ENCODE measurements around the gene FXN.

Gene FXN

DNA sequence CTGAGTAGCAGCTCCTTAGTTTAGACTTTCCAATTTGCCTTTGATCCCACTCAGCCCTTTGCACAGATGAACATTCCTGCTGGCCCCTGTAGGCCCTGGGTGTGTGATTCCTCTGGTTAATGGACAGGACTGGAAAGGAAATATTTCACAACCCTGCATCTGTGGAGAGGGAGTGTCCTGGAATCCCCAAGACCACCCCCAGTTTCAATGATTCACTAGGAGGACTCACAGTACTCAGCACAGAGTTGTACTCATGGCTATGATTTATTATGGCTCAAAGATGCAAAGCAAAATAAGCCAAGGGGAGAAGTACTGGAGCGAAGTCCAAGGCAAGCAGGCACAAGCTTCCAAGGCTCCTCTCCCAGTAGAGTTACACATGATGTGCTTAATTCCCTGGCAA, 96.1 kb downstream of the FXN start:
- Histone ChIP-seq H4K20me1 (no peaks in the 10 kb centered on the region), H3K4me3 (no peak overlapping the region), H3K9ac (no peak overlapping the region), H3K4me2 (no peak overlapping the region), H3K9me3 (no peaks in the 10 kb centered on the region), H3K27me3 (no peaks in the 10 kb centered on the region), H3K27ac (no peak overlapping the region), H3K4me1 (no peaks in the 10 kb centered on the region), H3K36me3 (peaks cover 15% of the 10 kb centered on the region)
- no peak for TF ChIP-seq Cebpa-rat (IDR thresholded peaks at IDR 0.05)

DNA sequence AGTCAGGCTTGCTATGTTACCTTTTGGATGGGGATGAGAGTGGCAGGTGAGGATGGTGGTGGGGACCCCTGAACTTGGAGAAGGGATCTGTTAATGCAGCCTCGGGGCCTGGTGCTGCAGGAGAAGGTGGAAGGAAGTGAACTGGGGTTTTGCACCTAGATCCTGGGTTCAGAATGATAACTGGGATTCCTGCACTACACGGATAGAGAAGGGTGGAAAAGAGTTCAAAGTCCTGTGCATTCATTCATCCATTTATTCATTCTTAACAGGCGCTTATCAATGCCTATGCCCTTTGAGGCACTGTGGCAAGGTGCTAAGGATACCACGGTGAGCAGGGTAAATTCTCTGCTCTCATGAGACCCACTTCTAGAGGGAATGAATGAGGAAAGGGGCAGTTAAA, 96.8 kb downstream of the FXN start:
- TF ChIP-seq Cebpa-rat (IDR thresholded peaks at IDR 0.05) = no peak
- H3K4me1 ChIP-seq = no peaks in the 10 kb centered on the region
- H3K4me2 ChIP-seq = no peak overlapping the region

DNA sequence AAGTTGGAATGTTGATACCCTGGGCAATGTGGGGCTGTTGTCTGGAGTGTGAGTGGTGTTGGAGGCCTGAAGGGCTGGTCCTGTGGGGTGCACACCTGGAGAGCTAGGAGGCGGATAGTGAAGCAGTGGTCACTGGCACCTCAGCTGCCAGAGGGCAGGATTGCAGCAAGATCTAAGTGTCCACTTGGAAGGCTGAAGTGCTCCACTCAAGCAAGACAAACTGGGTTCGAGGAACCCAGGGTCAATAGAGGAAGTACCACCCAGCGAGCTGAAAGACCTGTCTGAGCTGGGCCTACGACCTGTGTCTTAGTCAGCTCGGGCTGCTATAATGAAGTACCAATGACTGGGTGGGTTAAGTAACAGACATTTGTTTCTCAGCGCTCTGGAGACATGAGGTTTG, 98.9 kb downstream of the FXN start:
- Histone ChIP-seq H3K27me3 (no peaks in the 10 kb centered on the region), H4K20me1 (no peaks in the 10 kb centered on the region), H3K4me3 (no peak overlapping the region), H3K9me3 (no peaks in the 10 kb centered on the region), H3K9ac (no peak overlapping the region), H3K4me1 (no peaks in the 10 kb centered on the region), H3K27ac (no peak overlapping the region), H3K36me3 (peaks cover 28% of the 10 kb centered on the region), H3K4me2 (no peak overlapping the region)
- no peak for TF ChIP-seq Cebpa-rat (IDR thresholded peaks at IDR 0.05)

More for the DNA sequence above, 96.8 kb downstream of the FXN start:
- Histone ChIP-seq H4K20me1 (no peaks in the 10 kb centered on the region), H3K9ac (no peak overlapping the region), H3K9me3 (no peaks in the 10 kb centered on the region), H3K4me3 (no peak overlapping the region), H3K27me3 (no peaks in the 10 kb centered on the region), H3K36me3 (peaks cover 16% of the 10 kb centered on the region), H3K27ac (no peak overlapping the region)

DNA sequence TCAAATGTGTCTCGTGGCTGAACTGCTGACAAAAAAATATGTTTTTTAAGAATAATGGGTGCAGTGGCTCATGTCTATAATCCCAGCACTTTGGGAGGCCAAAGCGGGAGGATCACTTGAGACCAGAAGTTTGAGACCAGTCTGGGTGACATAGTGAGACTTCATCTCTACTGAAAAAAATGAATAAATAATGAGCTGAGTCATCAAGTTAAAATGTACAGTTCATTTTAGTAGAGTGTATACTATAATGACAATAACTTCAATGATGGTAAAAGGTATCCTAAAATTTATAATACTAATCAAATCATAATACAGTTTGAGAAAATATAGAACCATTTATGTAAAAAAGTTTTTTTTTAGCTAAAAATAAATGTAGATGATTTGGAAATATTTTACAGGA, 100.6 kb downstream of the FXN start:
- no peaks in the 10 kb centered on the region for H3K27me3 ChIP-seq
- H3K9ac ChIP-seq = no peak overlapping the region
- no peak overlapping the region for H3K27ac ChIP-seq
- H4K20me1 ChIP-seq = no peaks in the 10 kb centered on the region
- TF ChIP-seq Cebpa-rat (IDR thresholded peaks at IDR 0.05) = no peak
- no peak overlapping the region for H3K4me2 ChIP-seq
- no peaks in the 10 kb centered on the region for H3K9me3 ChIP-seq
- no peak overlapping the region for H3K4me3 ChIP-seq
- no peaks in the 10 kb centered on the region for H3K4me1 ChIP-seq
- peaks cover 28% of the 10 kb centered on the region for H3K36me3 ChIP-seq

GRCh38 chr9:69136779-69137178, 101.2 kb downstream of the FXN start:
- Histone ChIP-seq H3K4me2 (no peak overlapping the region), H3K4me1 (no peaks in the 10 kb centered on the region), H3K9ac (no peak overlapping the region), H3K27me3 (no peaks in the 10 kb centered on the region), H3K9me3 (no peaks in the 10 kb centered on the region), H3K4me3 (no peak overlapping the region), H3K36me3 (peaks cover 28% of the 10 kb centered on the region), H3K27ac (no peak overlapping the region), H4K20me1 (no peaks in the 10 kb centered on the region)
- no peak for TF ChIP-seq Cebpa-rat (IDR thresholded peaks at IDR 0.05)

GRCh38 chr9:69137311-69137710, 101.8 kb downstream of the FXN start:
- TF ChIP-seq Cebpa-rat (IDR thresholded peaks at IDR 0.05) = no peak
- no peak overlapping the region for H3K27ac ChIP-seq
- H3K27me3 ChIP-seq = no peaks in the 10 kb centered on the region
- H3K4me1 ChIP-seq = no peaks in the 10 kb centered on the region
- H3K9ac ChIP-seq = no peak overlapping the region
- H3K4me2 ChIP-seq = no peak overlapping the region
- no peaks in the 10 kb centered on the region for H3K9me3 ChIP-seq
- H3K4me3 ChIP-seq = no peak overlapping the region
- peaks cover 28% of the 10 kb centered on the region for H3K36me3 ChIP-seq
- H4K20me1 ChIP-seq = no peaks in the 10 kb centered on the region

- Histone ChIP-seq H3K9ac (no peak overlapping the region), H3K4me1 (no peaks in the 10 kb centered on the region), H3K36me3 (peaks cover 15% of the 10 kb centered on the region; the same call in 1 of the 2 replicates), H3K27ac (no peak overlapping the region), H3K4me2 (no peak overlapping the region), H3K9me3 (no peaks in the 10 kb centered on the region), H3K4me3 (no peak overlapping the region), H3K27me3 (no peaks in the 10 kb centered on the region), H4K20me1 (no peaks in the 10 kb centered on the region)
- no peak for TF ChIP-seq Cebpa-rat (IDR thresholded peaks at IDR 0.05)
Measured at GRCh38 chr9:69139596-69139995, 104.0 kb downstream of the FXN start.

DNA sequence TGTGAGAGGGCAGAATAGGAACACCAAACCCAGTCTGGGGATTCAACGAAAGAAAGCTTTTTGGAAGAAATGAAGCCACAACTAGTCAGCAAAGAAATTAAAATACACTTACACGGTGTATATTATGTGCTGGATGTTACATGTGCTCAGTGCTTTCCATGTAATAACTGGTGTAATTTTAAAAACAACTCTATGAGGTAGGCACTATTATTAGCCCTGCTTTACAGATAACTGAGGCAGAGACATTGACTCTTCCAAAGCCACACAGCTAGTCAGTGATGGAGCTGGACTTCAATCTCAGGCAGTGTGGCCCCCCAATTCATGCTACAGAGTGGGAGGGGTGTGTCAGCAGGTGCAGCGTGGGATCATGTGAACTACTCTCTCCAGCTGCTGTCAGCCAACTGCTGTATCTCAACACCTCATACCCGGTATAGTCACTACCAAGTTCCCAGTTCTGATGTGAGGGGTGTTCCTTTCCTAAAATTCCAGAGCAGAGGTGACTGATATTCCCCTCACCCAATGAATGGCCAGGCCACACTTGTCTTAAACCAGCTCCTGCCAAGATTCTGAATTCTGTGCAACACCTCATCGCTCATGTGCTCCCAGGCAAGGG, 104.7 kb downstream of the FXN start:
- Histone ChIP-seq H3K9ac (no peak overlapping the region), H3K36me3 (peaks cover 13% of the 10 kb centered on the region; the same call in 1 of the 2 replicates), H3K4me3 (no peak overlapping the region), H3K27me3 (no peaks in the 10 kb centered on the region), H3K9me3 (no peaks in the 10 kb centered on the region), H3K4me1 (no peaks in the 10 kb centered on the region), H4K20me1 (no peaks in the 10 kb centered on the region), H3K27ac (no peak overlapping the region), H3K4me2 (no peak overlapping the region)
- no peak for TF ChIP-seq Cebpa-rat (IDR thresholded peaks at IDR 0.05)

- no peak for TF ChIP-seq Cebpa-rat (IDR thresholded peaks at IDR 0.05)
- no peak overlapping the region for H3K27ac ChIP-seq
- H3K9me3 ChIP-seq = no peaks in the 10 kb centered on the region
- H3K27me3 ChIP-seq = no peaks in the 10 kb centered on the region
- H3K4me3 ChIP-seq = no peak overlapping the region
- peaks cover 13% of the 10 kb centered on the region; the same call in 1 of the 2 replicates for H3K36me3 ChIP-seq
- H3K9ac ChIP-seq = no peak overlapping the region
- no peaks in the 10 kb centered on the region for H4K20me1 ChIP-seq
- no peaks in the 10 kb centered on the region for H3K4me1 ChIP-seq
- no peak overlapping the region for H3K4me2 ChIP-seq
Measured at GRCh38 chr9:69141851-69142250, 106.3 kb downstream of the FXN start.

DNA sequence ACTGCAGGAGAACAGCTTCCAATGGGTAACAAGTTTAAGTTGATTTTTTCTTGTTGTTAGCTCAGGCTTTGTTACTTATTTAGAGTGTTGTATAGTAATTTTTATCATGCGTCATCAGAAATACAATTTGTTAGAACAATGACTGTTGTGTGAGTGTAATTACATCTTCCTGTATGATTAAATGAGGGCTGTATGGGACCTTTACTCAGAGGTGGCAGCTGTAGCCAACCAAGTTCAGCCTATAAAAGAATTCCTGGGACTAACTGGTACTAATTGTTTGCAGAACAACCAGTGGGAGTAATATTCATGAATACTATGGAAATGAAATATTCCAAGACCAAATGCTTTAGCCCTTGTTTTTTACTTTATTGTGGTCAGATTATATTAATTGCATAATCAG, 107.7 kb downstream of the FXN start:
- no peak overlapping the region for H3K4me2 ChIP-seq

More for the DNA sequence above, 107.7 kb downstream of the FXN start:
- H3K9ac ChIP-seq = no peak overlapping the region
- TF ChIP-seq Cebpa-rat (IDR thresholded peaks at IDR 0.05) = no peak
- H3K4me3 ChIP-seq = no peak overlapping the region
- peaks cover 3% of the 10 kb centered on the region; the same call in 1 of the 2 replicates for H3K36me3 ChIP-seq
- no peaks in the 10 kb centered on the region for H3K9me3 ChIP-seq
- H3K27me3 ChIP-seq = no peaks in the 10 kb centered on the region
- no peak overlapping the region for H3K27ac ChIP-seq
- no peaks in the 10 kb centered on the region for H4K20me1 ChIP-seq
- H3K4me1 ChIP-seq = no peaks in the 10 kb centered on the region

Data from BLaER1 (cell line).